Mammary epithelial cell (primary cell): ENCODE results near the gene CRTAP.

Experiments used
- CTCF ChIP-seq, 2 donors: IDR thresholded peaks in 1 of 2; conservative IDR thresholded peaks in 1 of 2; 2 replicates each; pipeline ENCODE4 v1.5.1; 2011 to 2012; ENCODE audit warnings: inconsistent platforms in 2 of 2, low read length in 2 of 2, mild to moderate bottlenecking in 2 of 2, control low read depth in 1 of 2, low read depth in 1 of 2; ENCODE audit not compliant: insufficient read depth in 1 of 2; ENCODE audit errors: extremely low read depth in 1 of 2
- EZH2 ChIP-seq: IDR thresholded peaks from 2 replicates; pipeline ENCODE4 v1.6.1; 2012; ENCODE audit warnings: low read length, inconsistent platforms, borderline replicate concordance

GRCh38 chr3:33132019-33132360 is 18.2 kb downstream of the CRTAP start:
- TF ChIP-seq CTCF (conservative IDR thresholded peaks at IDR 0.05 in 1 of 2, IDR thresholded peaks at IDR 0.05 in 1 of 2; ENCODE audit: extremely low read depth in 1 of 2, insufficient read depth in 1 of 2, low read depth in 1 of 2, low read length in 2 of 2) (no peak), EZH2 (no peak)
